Fibroblast of lung (primary cell): Measurements from ENCODE around the gene ROR2.

Experiments used
- CTCF ChIP-seq, 2 donors: IDR thresholded peaks in 1 of 2; conservative IDR thresholded peaks in 1 of 2; 1 replicate in 1 of 2; 2 replicates in 1 of 2; pipeline ENCODE4 v1.5.1; 2011 to 2012; ENCODE audit warnings: low read length in 2 of 2, control low read depth in 1 of 2, inconsistent platforms in 1 of 2, low read depth in 1 of 2, mild to moderate bottlenecking in 1 of 2
- EZH2 ChIP-seq: IDR thresholded peaks from 2 replicates; pipeline ENCODE4 v1.5.1; 2012; ENCODE audit warnings: low read length, control low read depth, mild to moderate bottlenecking; ENCODE audit errors: missing control alignments

- TF ChIP-seq CTCF (conservative IDR thresholded peaks at IDR 0.05 in 1 of 2, IDR thresholded peaks at IDR 0.05 in 1 of 2; ENCODE audit: low read depth in 1 of 2, low read length in 2 of 2): no peak
- no peak for TF ChIP-seq EZH2
Observed at GRCh38 chr9:91924090-91924489, 25.9 kb downstream of the ROR2 start.
